Measurements from ENCODE around the gene ASCC2.

The ASCC2 gene

DNA sequence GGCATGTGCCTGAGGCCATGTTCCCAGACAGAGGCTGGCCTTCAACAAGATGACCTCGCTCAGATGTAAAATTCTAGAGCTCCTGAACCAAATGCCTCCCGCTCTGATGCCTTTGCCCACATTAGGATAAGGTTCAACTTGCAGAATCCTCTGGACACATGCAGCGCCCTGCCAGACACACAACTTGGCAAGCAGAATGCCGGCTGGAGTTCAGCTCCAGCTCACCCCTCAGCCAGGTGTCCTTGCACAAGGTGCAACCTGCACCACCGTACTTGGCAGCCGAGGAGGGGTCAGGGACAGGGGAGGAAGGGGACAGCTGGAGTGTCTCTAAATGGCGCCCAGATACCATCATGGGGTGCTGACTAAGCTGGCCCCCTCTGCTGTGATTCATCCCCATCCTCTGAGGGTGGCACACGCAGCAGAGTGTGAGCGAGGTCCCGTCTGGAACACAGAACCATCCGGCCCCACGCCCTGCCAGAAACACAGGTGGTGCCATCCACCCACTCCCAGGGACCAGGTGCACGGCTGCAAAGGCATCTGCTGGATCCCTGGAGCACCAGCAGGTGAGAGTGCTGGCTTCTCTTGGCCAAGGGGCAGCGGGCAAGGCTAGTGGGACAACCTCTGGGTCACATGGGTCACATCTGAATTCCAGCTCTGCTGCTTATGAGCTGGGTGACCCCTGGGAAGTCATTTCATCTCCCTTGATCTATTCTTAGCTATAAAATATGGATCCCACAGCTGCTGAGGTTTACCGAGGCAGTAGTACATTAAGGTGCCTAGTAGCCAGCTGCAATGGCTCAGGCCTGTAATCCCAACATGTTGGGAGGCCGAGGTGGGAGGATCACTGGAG, 84.0 kb downstream of the ASCC2 start:
- no peak for DNase-seq

DNA sequence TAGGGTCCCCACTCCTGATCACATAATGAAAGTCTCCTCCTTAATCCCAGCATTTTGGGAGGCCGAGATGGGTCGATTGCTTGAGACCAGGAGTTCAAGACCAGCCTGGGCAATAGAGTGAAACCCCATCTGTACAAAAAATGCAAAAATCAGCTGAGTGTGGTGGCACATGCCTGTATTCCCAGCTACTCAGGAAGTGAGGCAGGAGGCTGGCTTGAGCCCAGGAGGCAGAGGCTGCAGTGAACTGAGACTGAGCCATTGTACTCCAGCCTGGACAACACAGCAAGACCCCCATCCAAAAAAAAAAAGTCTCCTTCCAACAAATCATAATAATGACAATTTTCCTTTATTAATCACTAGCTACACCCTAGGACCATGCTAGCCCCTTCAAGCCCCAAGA, 86.4 kb downstream of the ASCC2 start:
- DNase-seq, result no peak

DNA sequence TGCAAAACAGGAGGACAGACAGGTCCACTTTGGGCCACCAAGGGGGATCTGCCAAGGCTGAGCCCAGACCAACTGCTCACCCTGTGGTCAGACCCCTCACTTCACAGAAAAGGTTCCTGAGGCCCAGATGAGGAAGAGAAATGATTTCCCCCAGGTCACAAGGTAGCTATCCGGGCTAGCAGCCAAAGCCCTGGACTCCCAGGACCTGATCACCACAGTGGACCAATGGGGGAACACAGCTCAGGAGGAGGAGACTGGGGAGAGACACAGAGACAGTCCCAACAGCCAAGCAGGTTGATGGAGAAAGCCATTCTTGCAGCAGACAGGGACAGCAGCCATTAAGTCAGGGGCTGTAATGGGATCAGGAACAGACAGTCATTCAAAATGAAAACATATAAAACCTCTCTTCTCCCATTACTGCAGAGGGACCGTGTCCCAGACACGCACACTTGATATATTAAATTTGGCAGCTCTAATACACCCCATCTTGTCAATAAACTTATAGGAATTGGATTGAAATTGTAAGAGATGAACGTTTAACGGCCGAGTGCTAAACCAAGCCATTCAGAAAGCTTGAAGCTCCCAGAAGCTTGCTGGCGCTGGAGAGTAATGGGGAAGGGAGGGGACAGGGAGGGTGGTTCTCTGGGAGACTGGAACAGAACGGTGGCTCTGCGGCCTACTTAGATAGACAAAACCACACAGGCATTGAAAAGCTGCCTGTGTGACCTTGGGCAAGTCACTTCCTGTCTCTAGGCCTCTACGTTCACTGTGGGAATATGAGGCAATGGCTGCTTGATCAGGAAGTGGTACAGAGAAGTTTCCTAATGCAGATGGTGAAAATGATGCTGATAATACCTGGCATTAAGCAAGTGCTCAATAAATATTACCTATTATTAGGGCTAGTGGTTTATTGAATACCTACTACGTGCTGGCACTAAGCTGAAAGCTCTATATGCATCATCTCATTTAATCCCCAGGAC, 87.2 kb downstream of the ASCC2 start:
- DNase-seq, result no peak

- no peak for DNase-seq
These were observed 88.0 kb downstream of the ASCC2 start for GRCh38 chr22:29750029-29750428.

DNA sequence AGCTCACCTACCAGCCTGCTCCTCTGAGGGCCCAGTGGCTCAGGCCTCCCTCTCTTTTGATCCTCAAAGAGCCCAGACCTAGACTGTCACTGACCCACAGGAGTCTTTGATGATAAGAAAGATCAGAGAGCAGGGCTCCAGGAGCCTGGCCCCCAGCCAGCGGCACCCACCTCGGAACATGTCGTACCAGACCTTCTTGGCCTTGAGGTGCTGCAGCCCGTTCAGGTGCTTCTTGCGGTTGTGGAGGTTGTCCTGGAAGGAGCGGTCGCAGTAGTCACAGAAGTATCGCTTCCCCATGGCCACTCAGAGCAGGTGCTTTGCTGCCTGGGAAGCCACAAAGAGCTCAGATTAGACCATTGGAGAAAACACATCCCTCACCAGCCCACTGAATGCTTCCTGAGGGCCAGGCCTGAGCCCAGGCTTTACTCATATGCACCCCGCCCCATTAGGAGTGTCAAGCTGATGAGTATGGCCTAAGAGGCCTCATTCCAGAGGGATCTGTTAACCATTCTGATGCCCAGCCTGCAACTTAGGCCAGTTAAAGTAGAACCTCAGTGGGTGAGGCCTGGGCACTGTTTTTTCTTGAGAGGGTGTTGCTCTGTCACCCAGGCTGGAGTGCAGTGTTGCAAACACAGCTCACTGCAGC, 89.7 kb downstream of the ASCC2 start:
- no peak for DNase-seq

DNA sequence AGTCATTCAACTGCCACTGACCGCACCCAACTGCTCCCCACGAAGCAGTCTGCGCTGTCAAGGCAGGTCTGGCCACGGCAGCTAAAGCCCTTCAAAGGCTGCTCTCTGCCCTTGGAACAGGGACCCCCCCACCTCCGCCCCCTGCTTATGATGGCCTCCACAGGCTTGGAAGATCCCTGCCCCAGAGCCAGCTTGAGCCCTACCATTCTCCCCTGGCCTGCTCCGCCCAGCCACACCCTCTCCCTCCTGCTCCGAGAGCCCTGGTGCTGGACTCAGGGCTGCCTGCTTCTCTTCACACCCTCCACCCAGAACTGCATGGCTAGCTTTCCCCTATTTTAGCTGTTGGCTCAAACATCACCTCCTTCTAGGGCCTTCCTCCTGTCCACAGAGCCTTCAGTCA, 90.2 kb downstream of the ASCC2 start:
- no peak for DNase-seq

GRCh38 chr22:29744902-29745301, 93.2 kb downstream of the ASCC2 start:
- peak; percentile 19 for DNase-seq

DNA sequence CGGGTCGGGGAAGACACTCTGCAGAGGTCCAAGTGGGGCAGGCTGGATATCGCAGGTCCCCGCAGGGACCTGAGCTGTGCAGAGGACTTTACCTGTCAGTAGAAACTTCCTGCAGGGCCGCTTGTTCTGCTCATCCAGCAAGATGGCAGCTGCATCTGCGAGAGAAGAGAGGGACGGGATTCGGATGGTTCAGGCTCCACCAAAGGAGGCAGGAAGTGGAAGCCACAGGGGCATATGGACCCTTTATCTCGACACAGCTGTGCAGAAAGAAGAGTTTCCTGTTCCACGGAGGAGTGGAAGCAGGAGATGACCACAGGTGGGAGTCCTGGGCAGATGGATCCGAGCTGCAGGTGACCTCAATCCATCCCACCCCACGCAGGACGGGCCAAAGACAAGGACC, 95.7 kb downstream of the ASCC2 start:
- DNase-seq, result no peak

DNA sequence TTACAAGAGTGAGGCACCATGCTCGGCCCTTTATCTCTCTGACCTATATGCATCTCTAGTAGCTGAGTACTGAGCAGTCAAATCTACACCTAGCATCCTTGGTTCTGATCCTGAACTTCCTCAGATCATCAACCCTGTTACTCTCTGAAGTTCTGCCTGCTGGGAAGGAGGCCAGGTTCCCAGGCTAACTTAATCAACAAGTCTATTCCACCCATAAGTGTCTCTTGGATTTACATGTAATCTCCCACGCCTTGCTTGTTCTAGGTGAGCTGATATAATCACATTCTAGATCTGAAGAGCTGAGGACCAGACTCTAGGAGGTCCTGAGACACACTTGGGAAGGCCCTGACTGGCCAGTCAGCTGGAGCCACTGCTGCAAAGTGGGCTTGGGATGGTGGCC, 96.1 kb downstream of the ASCC2 start:
- DNase-seq, result no peak

- DNase-seq, result no peak
These were observed 97.9 kb downstream of the ASCC2 start for GRCh38 chr22:29740216-29740615.

DNA sequence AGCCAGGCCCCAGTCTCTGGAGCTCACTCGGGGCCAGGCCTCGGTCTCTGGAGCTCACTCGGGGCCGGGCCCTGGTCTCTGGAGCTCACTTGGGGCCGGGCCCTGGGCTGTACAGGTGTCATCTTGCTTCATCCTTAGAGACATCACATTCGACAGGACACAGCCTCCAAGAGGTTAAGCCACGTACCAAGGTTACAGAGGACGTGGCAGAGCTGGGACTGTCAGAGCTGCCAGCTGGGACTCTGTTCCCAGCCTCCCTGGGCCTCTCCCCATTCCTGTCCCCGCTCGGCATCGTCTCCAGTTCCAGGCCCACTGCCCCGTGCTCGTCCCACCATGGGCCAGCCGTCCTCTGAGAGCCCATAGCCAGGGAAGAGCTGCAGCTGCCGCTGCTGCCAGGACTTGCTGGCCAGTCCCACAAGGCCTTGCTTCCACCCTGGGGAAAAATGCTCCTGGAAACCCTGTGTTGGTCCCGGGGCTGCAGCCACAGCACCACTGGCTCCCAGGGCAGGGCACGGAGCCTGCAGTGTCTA, 98.7 kb downstream of the ASCC2 start:
- no peak for DNase-seq
